Suprapubic skin (tissue), 4 donors: ENCODE results near the gene PLA2G4E. TPM values are rescaled to one million over a fixed set of nuclear protein-coding genes. Genes with fewer than 3 reads are reported as not detected.

Experiments used
- DNase-seq, 2 donors: peaks; one replicate each; pipeline ENCODE4 v3.0.0-alpha.2; 2019; ENCODE audit warnings: low spot score in 2 of 2
- H3K27ac ChIP-seq: fragments of 200-600 bp; sonication (generic); one replicate; pipeline ENCODE4 v1.5.1; 2019
- H3K27me3 ChIP-seq: fragments of 200-600 bp; sonication (generic); one replicate; pipeline ENCODE4 v1.5.1; 2019
- H3K36me3 ChIP-seq: fragments of 200-600 bp; sonication (generic); one replicate; pipeline ENCODE4 v1.5.1; 2019
- H3K4me1 ChIP-seq: fragments of 200-600 bp; sonication (generic); one replicate; pipeline ENCODE4 v1.5.1; 2019
- H3K4me3 ChIP-seq: fragments of 200-600 bp; sonication (generic); one replicate; pipeline ENCODE4 v1.5.1; 2019; ENCODE audit warnings: mild to moderate bottlenecking
- H3K9me3 ChIP-seq: fragments of 200-600 bp; sonication (generic); one replicate; pipeline ENCODE4 v1.5.1; 2019
- EP300 ChIP-seq: sonication (generic); formaldehyde crosslinking; IDR thresholded peaks from one replicate; pipeline ENCODE4 v1.6.1; 2017; ENCODE audit warnings: antibody characterized with exemption
- POLR2A ChIP-seq, 2 donors: fragments of 450-650 bp; IDR thresholded peaks; one replicate each; pipeline ENCODE4 v1.6.1; 2017; ENCODE audit warnings: antibody characterized with exemption in 2 of 2, mild to moderate bottlenecking in 2 of 2, moderate library complexity in 2 of 2
- POLR2AphosphoS5 ChIP-seq, 3 donors: sonication (generic); formaldehyde crosslinking; IDR thresholded peaks; one replicate each; pipeline ENCODE4 v1.6.1; 2017; ENCODE audit warnings: antibody characterized with exemption in 3 of 3
- WGBS: methylation state at CpG from one replicate; pipeline ENCODE4 v1.1.5; 2018; 5-methylcytosine and 5-hydroxymethylcytosine counted together
- total RNA-seq, 4 donors: library from RNA; depleted of rRNA; stranded (reverse); fragments of >200 nt; gene quantifications; one replicate each; pipeline ENCODE4 v1.1.0, GENCODE V29; 2016
- TF ChIP-seq, protein P1 (sequence below), 2 donors: fragments of 200-600 bp in 1 of 2; fragments of 450-650 bp in 1 of 2; sonication (generic) in 1 of 2; IDR thresholded peaks; one replicate each; pipeline ENCODE4 v1.5.1; 2016 to 2019; ENCODE audit warnings: antibody characterized with exemption in 2 of 2, mild to moderate bottlenecking in 1 of 2, moderate library complexity in 1 of 2

Gene PLA2G4E
- total RNA-seq, 4 donors from 2014 or later: 47.9 to 129 (median 60.9) TPM

DNA sequence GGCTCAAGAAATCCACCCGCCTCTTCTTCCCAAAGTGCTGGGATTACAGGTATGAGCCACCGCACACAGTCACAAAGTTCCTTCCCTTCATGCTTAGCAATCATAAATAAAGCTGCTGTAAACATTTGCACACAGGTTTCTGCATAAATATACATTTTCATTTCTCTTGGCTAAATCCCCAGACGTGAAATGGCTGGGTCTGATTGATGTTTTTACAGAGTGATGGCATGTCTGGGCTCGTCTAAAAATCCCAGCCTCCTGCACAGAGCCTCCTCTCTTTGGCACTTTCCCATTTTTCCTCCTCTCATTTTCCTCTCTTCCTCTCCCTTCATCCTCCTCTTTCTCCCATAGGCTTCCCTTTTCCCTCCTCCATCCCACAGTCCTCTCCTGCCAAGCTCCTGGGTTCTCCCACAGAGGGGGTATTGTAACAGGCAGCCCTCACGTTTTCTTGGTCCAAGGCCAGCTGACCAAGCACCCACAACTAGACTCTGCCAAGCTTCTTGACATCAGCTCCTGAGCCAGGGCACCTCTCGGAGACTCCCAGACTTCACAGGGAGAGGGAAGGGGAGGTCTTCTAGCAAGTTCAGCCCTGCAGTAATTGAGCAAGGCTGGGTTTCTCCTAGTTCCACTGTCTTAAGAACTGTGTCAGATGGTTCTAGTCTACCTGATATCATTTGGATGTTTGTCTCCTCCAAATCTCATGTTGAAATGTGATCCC is 10.5 kb upstream of the PLA2G4E start:
- TF ChIP-seq POLR2A (IDR thresholded peaks at IDR 0.05) (no peak), EP300 (no peak), POLR2AphosphoS5 (IDR thresholded peaks at IDR 0.05) (no peak)
- TF ChIP-seq, protein P1, sequence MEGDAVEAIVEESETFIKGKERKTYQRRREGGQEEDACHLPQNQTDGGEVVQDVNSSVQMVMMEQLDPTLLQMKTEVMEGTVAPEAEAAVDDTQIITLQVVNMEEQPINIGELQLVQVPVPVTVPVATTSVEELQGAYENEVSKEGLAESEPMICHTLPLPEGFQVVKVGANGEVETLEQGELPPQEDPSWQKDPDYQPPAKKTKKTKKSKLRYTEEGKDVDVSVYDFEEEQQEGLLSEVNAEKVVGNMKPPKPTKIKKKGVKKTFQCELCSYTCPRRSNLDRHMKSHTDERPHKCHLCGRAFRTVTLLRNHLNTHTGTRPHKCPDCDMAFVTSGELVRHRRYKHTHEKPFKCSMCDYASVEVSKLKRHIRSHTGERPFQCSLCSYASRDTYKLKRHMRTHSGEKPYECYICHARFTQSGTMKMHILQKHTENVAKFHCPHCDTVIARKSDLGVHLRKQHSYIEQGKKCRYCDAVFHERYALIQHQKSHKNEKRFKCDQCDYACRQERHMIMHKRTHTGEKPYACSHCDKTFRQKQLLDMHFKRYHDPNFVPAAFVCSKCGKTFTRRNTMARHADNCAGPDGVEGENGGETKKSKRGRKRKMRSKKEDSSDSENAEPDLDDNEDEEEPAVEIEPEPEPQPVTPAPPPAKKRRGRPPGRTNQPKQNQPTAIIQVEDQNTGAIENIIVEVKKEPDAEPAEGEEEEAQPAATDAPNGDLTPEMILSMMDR (IDR thresholded peaks at IDR 0.05): no peak
- DNase-seq: peak in 1 of 2 donors; percentile 45
- no peak overlapping the region for H3K4me3 ChIP-seq
- H3K4me1 ChIP-seq: peaks cover 35% of the 10 kb centered on the region
- peak overlapping the region; percentile 58 for H3K27ac ChIP-seq
- H3K27me3 ChIP-seq: no peaks in the 10 kb centered on the region
- no peaks in the 10 kb centered on the region for H3K9me3 ChIP-seq
- 35% methylated on average over 6 of the region's 6 CpGs for WGBS
- no peaks in the 10 kb centered on the region for H3K36me3 ChIP-seq

DNA sequence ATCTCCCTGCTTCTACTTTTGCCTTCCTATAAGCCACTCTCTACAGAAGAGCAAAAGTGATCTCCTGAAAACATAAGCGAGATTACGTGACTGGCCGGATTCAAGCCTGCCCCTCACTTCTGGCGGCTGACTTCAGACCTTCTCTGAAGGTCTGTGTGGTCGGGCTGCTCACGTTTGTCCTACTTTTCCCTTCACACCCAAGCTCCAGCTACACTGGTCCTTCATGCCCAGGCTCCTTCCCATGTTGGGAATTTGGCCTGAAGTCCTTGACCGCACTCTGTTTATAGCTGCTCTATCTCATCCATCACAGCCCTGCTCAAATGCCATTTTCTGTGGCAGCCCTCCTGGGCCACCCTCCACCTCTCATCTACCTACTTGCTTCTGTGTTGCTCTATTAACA is 6.7 kb upstream of the PLA2G4E start:
- peak in 1 of 2 donors; percentile 20 for DNase-seq
- Histone ChIP-seq H3K9me3 (no peaks in the 10 kb centered on the region), H3K27ac (no peak overlapping the region), H3K4me1 (peaks cover 8% of the 10 kb centered on the region), H3K4me3 (no peak overlapping the region), H3K27me3 (no peaks in the 10 kb centered on the region), H3K36me3 (no peaks in the 10 kb centered on the region)
- WGBS: 90% methylated on average over 7 of the region's 7 CpGs
- TF ChIP-seq, protein P1 (IDR thresholded peaks at IDR 0.05): no peak
- no peak for TF ChIP-seq POLR2A (IDR thresholded peaks at IDR 0.05)
- TF ChIP-seq POLR2AphosphoS5 (IDR thresholded peaks at IDR 0.05): no peak
- TF ChIP-seq EP300: no peak

DNA sequence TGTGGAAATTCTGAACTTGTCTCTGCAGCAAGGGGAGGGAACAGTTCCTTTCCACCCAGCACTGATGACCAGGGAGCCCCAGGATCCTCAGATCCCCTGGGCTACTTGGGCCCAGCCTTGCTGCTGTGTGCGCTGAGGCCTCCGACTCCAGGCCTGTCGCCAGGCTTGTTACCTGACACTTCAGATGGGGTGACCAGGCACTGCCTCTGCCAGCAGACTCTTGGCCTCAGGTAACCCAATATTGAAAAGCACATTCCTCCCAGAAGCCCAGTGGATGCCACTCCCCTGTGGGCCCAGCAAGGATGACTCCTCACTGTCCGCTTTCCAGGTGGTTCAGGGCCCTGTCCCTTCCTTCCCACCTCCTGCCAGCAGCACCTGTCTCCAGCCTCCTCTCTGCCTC is 3.5 kb upstream of the PLA2G4E start:
- WGBS: 80% methylated on average over 1 of the region's 4 CpGs
- Histone ChIP-seq H3K27ac (no peak overlapping the region), H3K4me1 (peaks cover 21% of the 10 kb centered on the region), H3K4me3 (no peak overlapping the region), H3K36me3 (no peaks in the 10 kb centered on the region), H3K27me3 (no peaks in the 10 kb centered on the region), H3K9me3 (no peaks in the 10 kb centered on the region)
- peak in 1 of 2 donors; percentile 32 for DNase-seq
- TF ChIP-seq, protein P1 (IDR thresholded peaks at IDR 0.05): no peak
- TF ChIP-seq POLR2AphosphoS5 (IDR thresholded peaks at IDR 0.05) (no peak), POLR2A (IDR thresholded peaks at IDR 0.05) (no peak), EP300 (no peak)

DNA sequence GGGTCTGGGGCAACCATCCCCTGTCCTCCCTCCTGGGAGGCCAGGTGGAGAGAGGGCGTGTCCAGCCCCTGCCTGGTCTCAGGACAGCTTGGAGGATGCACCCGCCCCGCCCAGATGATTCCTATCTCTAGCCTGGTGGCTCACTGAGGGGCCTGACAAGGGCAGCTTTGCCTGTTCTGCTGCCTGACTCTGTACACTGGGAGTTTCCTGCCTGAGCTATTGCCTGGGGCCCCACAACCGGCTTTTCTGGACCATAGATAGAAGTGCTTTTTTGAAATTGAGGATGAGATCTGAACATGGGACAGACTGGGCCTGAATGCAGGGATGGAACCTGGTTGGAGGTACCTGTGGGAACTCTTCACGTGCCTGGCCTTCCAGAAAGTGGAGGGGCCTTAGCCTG is 751 bp upstream of the PLA2G4E start:
- peak in 1 of 2 donors; percentile 75 for DNase-seq
- Histone ChIP-seq H3K4me3 (no peak overlapping the region), H3K27me3 (no peaks in the 10 kb centered on the region), H3K9me3 (no peaks in the 10 kb centered on the region), H3K36me3 (no peaks in the 10 kb centered on the region), H3K27ac (peak overlapping the region; percentile 82), H3K4me1 (peaks cover 33% of the 10 kb centered on the region)
- 65% methylated on average over 4 of the region's 5 CpGs for WGBS
- TF ChIP-seq EP300 (no peak), POLR2AphosphoS5 (IDR thresholded peaks at IDR 0.05) (no peak), POLR2A (IDR thresholded peaks at IDR 0.05) (no peak)
- TF ChIP-seq, protein P1 (IDR thresholded peaks at IDR 0.05): no peak

DNA sequence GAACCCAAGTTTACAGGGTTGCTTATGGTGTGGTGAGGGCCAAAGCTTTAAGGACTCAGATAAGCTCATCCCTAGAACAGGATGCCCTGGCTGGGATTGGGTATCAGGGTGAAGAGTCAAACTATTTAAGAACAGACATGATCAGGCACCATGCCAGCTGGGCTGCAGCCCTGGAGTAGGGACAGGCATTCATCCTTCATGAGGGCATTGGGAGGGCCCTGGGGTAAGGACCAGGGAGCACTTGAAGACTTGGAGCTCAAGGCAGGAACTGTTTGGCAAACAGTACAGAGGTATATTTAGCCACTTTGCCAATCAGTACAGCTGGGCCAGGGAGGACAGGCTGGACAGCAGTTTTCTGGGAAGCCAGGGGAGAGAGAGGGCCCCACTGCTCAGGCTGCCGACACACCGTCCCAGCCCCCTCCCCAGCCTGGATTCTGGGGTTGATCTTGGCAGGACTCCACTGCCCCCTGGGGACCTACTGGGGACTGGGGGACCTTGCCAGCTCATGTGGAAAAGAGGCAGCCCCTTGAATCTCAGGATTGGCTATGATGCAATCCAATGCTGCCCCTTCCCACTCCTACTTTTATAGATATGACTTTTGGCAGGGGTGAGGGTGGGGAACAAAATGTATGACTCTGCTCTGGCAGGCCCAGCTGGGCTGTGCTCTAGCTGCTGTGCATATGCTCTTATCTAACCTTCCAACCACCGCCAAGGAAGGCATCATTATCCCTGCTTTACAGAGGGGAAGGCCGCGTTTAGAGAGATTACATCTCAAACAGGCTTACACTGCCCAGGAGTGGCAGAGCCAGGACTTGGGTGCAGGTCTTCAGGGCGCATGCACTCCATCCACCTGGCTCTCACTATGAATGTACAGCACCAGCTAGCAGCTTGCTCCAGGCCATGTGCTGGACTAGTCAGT is 2.3 kb downstream of the PLA2G4E start:
- TF ChIP-seq POLR2AphosphoS5 (IDR thresholded peaks at IDR 0.05) (no peak), POLR2A (IDR thresholded peaks at IDR 0.05) (no peak), EP300 (no peak)
- TF ChIP-seq, protein P1 (IDR thresholded peaks at IDR 0.05): no peak
- no peak overlapping the region for H3K27ac ChIP-seq
- WGBS: 44% methylated on average over 6 of the region's 6 CpGs

More for the DNA sequence above, 2.3 kb downstream of the PLA2G4E start:
- Histone ChIP-seq H3K9me3 (no peaks in the 10 kb centered on the region), H3K27me3 (no peaks in the 10 kb centered on the region), H3K36me3 (no peaks in the 10 kb centered on the region), H3K4me1 (peaks cover 33% of the 10 kb centered on the region), H3K4me3 (peak overlapping the region; percentile 1)
- peak in 1 of 2 donors; percentile 49 for DNase-seq
